Activated CD4-positive, CD25-positive, alpha-beta regulatory T cell treated with anti-CD3 and anti-CD28 coated beads, Interleukin-2, amount 50 U/mL, for 72 hours (primary cell): Measurements from ENCODE around the gene TMEM179B.
"Not testable (repeated sequence)": the region's sequence is repeated elsewhere in the genome, so short reads cannot be mapped to it uniquely, and the experiment has no call there.

Experiments
- DNase-seq: peaks from one replicate; pipeline ENCODE4 v3.0.0; 2021

The TMEM179B gene, protein sequence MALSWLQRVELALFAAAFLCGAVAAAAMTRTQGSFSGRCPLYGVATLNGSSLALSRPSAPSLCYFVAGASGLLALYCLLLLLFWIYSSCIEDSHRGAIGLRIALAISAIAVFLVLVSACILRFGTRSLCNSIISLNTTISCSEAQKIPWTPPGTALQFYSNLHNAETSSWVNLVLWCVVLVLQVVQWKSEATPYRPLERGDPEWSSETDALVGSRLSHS

DNA sequence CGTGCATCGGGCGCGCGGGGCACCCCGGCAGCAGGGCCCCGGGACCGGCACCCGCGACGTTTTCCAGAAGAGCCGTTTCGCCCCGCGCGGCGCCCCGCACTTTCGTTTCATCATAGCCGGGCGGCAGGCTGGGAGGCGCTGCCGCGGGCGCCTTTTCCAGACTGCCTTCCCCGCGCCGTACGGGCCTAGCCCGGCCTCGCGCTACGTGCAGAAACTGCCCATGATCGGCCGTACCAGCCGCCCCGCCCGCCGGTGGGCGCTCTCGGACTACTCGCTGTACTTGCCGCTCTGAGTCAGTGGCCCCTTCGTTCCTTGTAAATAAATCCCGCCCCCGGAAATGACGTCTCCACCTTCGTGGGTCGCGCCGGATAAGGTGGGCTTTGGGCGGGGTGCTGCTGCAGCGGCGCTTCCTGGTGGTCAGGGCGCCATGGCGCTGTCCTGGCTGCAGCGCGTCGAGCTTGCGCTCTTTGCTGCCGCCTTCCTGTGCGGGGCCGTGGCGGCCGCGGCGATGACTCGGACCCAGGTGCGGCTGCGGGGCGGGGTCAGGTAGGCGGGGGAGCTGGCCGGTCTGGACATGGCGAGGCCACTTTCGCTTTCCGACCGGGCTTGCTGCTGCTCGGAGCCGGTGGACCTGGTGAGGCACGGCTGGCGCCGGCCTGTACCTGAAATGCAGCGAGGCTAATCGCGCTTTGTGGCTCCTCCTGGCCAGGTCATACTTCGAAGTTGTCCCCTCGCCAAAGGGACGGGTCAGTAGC lies at the start of gene TMEM179B:
TMEM179B (plus strand) TSS at position 398 of the 755 bp plus-strand sequence; CDS start at position 428, 30 bp downstream.
- DNase-seq, result peak; percentile 95

DNA sequence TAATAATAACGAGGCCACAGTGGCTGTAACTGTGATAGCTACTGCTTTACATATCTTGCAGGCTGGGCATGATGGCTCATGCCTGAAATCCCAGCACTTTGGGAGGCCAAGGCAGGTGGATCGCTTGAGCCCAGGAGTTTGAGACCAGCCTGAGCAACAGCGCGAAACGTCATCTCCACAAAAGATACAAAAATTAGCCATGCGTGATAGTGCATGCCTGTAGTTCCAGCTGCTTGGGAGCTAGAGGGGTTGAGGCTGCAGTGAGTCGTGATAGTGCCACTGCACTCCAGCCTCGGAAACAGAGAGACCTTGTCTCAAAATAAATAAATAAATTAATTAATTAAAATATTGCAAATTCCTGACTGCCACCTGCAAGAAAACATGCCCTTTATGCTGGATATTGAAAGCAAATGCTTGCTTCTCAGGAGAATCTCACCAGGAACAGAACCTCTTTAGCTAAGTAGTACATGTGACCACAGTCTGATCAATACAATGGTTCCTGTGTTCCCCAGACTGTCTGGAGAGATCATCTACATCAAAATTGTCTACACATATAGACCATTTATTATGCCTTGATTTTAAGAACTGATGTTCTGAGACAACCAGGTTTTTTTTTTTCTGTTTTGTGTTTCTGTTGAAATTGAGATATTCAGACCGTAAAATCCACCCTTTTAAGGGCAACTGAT lies 39.6 kb upstream of the TMEM179B start:
- no peak for DNase-seq

DNA sequence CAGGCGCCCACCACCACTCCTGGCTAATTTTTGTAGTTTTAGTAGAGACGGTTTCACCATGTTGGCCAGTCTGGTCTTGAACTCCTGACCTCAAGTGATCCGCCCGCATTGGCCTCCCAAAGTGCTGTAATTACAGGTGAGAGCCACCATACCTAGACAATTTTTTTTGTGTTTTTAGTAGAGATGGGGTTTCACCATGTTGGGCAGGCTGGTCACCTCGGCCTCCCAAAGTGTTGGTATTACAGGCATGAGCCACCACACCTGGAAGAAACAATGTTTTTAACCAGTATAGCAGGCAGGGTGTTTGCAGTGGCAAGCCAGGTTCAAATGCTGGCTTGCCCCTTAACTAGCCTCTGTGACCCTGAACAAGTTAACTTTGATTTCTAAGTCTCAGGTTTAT lies 37.3 kb upstream of the TMEM179B start:
- not testable (repeated sequence) for DNase-seq

DNA sequence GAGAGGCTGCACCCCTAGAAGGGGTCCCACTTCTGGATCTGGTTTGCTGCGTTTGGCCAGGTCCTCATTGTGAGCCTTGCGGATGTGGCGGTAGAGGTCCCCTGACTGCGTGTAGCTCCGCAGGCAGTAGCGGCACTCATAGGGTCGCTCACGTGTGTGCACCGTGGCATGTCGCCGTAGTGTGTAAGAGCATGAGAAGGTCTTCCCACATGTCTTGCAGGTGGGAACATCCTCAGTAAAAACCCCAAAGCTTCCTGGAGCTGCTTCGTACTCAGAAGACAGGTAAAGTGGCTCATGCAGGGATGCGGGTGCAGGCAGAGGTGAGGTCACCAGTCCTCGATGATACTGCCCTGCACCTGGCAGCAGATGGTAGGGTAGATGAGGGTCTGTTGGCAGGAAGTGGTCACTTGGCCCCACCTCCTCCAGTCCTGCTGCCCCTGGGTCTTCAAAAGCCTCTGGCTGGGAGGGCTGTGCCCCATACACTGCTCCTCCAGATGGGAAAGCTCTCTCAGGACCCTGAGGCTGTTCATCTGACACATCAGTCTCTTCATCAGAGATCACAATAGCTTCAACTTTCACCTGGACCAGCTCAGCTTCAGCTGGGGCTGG lies 34.9 kb upstream of the TMEM179B start:
- DNase-seq, result no peak

DNA sequence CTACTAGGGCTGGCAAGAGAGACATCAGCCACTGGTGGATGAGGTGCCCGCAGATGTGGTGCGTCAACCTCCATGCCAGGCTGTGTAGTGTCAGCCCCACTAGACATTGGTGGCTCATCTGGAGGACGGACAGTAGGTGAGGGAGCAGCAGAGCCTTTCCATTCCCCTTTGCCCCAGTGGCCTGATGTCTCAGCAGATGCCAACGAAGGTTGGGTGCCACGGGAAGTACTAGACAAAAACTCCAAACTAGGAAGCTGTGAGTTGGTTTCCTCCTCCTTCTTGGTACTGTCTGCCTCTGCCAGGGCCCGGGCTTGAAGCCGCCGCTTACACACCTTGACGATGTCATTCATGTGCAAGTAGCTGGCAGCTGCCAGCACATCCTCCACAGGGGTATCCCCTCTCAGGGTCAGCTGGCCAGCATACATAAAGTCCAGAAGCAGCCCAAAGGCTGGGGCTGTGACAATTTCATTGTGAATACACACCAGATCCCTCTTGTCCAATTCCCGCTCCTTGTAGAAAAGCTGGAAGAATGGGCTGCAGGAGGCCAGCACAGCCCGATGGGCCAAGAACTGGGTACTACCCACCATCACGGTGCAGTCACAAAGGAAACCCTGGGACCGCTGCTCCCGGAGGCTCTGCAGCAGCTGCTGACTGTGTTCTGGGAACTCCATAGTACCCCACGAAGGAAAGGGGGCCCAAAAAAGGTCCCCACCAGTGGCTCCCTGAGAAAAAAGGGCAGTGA lies 34.0 kb upstream of the TMEM179B start:
- DNase-seq, result no peak

DNA sequence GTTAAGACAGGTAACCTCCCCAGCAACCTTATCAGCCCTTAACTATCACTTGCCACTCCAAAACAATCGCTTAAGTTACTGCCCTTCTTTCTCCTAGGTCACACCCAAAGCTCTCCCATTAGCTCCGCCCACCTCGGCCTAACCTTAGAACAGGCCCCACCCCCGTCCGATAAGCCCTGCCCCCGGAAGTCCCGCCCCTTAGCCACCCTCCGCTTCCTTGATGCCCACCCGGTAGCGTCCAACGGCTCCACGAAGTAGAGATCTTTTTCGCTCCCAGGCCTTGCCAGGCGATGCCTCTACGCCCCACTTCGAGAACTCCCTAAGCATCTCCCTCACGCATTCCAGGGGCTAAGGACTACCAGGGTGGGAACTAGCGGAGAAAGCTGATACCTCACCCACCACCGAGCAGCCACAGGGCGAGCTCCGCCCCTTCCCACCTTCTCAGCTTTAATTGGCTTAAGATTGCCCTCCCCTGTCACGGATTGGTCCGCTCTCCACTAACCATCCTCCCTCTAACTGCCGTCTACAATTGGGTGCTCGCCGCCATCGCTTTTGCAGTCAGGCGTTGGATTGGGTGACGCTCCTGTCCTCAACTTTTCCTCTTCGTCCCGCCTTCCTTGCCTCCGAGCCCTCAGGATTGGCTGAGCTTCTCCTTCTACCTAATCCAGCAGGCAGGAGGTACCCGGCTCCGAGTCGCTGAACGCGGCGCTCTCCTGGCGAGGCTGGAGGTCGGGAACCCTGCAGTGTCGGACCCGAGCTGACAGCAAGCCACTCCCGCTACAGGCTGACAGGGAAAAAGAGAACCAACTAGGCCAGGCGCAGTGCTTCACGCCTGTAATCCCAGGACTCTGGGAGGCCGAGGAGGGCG lies 33.2 kb upstream of the TMEM179B start, which contains the start of gene ZBTB3:
ZBTB3 (minus strand) TSS at position 425 of the 868 bp plus-strand sequence. CDS start 496 bp downstream, outside the sequence.
- peak; percentile 94 for DNase-seq

DNA sequence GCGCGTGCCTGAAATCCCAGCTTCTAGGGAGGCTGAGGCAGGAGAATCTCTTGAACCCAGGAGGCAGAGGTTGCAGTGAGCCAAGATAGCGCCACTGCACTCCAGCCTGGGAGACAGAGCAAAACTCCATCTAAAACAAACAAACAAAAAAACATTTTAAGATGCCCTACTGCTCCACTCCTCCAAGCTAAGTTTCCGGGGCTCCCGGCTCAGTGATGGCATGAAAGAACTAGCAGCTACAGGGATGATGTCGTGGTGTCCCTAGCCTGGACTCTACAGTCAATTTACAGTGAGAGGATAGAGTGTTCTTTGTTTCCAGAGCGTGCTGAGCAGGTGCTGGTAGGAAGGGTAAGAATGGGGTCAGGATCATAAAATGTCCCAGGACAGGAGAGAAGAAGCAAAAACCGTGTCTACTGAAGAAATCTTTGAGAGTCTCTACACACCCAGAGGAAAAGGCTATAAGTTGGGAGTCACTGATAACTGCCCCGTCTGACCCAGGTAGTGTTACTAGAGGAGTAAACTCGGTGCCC lies 32.1 kb upstream of the TMEM179B start:
- no peak for DNase-seq

DNA sequence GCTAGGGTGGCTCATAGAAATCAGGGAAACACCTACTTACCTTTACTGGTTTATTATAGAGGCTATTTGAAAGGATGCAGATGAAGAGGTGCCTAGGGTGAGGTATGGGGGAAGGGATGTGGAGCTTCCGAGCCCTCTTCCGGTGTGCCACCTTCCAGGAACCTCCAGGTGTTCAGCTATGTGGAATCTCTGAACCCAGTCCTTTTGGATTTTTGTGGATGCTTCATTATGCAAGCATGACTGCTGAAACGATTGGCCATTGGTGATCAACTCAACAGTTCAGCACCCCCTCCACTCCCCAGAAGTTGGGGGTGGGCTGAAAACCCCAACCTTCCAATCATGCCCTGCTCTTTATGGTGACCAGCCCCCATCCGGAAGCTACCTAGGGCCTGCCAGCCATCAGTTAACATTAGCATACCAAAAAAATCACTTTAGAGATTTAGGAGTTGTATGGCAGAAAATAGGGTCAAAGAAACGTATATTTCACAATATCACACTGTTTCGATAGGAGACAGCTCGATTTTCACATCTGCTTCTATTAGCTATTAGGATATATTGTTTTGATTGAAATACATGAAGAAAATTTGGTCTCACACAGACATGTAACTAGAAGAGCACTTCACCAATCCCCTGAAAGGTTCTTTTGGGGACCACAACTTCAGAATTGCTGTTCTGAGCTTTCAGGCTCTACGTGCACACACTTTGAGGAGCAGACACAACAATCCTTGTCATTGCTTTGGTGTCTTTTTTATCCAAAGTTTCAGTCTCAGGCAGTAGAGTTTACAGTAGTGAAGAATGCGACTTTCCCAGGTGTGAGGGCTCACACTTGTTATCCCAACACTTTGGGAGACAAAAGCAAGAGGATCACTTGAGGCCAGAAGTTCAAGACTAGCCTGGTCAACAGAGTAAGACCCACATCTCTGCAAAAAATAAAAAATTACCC lies 29.1 kb upstream of the TMEM179B start:
- DNase-seq, result no peak

DNA sequence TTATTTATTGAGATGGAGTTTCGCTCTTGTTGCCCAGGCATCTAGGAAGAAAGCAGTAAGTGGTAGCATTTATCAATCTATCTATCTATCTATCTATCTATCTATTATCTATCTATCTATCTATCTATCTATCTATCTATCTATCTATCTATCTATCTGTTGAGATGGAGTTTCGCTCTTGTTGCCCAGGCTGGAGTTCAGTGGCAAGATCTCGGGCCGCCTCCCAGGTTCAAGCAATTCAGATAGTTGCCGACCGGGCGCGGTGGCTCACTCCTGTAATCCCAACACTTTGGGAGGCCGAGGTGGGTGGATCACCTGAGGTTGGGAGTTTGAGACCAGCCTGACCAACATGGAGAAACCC lies 26.4 kb upstream of the TMEM179B start:
- not testable (repeated sequence) for DNase-seq

DNA sequence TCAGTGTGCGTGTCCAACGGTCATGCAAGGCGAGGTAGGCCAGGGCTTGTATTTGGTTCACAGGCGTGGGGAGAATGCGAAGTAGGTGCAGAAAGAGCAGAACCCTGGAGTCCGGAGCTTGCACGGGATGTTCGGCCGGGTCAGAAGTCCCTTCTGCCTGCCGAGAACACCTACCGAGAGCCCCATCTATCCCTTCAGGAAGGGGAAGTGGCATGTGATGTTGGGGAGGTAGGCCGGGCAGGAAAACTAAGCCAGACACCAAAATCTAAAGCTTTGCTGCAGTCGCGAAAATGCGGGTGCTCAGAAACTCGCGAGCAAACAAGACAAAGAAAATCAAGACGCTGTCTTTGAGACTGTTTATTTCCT lies 16.4 kb upstream of the TMEM179B start:
- DNase-seq, result peak; percentile 46

DNA sequence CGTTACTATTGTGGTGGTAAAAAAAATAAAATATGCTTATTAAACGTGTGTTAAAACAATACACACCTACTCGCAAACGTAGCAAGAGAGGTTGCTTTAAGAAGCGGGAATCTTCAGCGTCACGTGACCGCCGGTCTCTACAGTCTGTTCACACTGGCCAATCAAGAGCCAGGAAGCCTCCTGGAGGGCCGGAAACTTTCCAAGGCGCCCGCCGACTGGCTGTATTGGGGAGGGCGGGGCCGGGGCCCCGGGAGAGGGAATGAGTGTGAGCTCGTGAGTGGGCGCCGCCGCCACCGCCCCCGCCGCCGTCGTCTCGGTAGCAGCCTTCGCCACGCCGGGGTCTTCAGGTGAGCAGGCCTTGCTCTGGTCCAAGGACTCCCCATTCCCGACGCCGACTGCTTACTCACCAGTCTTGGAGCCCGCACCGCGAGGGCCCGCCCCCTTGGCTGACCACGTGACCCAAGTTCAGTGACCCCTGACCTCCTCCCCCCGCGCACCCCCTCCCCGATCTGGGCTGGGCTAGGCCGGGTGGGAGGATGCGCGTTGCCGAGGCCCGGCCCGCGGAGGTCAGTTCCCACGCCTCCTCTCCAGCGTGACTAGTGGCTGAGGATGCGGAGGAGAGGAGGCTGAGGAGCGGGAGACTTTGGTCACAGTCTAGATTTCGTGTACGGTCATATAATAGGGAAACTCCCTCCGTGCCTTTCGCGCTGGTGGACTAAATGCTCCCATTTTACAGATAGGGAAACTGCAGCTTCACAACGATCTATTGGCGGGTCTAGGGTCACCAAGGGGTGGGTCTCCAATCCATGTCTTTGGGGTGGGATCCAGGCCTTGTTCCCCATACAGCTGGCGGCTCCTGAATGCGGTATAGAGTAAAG lies 15.8 kb upstream of the TMEM179B start, which contains the start of gene TAF6L:
TAF6L (plus strand) TSS at position 253 of the 878 bp plus-strand sequence. CDS start 4,388 bp downstream, outside the sequence.
- DNase-seq, result peak; percentile 98

DNA sequence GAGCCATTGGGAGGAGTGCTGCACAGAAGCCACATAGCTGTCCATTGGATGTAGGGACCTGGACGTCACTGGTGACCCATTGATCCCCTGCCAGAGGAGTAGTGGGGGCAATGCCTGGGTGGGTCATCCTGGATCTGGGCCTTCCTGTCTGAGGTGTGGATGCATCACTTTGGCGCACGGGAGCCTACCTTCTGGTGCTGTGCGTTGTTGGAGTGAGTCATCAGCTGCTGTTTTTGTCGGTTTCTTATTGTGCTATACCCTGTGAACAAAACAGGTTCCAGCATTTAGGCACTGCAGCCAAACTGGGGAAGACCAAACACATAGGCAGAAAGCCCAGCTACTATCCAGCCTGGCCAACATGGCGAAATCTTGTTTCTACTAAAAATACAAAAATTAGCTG lies 12.8 kb upstream of the TMEM179B start:
- DNase-seq, result no peak

DNA sequence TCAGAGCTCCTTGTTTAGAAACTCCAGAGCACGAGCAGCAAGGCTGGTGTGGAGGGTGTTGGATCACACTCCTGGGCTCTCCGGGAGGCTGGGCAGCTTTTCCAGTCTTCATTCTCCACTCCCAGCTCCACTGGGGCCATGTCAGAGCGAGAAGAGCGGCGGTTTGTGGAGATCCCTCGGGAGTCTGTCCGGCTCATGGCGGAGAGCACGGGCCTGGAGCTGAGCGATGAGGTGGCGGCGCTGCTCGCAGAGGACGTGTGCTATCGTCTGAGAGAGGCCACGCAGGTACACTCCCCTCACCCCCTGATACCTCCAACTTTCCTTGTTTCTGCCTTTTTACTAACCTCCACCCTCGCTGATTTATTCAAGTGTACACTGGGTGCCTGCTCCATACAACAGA lies 11.6 kb upstream of the TMEM179B start:
- DNase-seq, result no peak

DNA sequence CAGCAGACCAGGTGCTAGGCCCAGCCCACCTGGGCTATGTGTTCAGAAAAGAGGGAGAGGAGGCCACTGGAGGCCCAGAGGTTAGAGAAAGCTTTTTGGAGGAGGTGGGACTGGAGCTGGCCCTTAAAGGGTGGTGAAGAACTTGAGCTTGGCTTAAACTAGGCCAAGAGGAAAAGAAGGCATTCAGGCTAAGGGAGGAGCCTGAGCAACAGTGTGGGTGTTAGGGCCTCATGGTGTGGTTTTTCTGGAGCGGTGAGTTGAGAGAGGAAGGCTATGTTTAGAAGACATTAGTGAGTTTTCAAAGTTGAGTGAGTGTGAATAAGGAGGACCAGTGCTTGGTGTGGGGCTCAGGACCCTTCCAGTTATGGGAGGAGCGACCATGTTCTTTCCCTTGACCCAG lies 9.8 kb upstream of the TMEM179B start:
- no peak for DNase-seq

DNA sequence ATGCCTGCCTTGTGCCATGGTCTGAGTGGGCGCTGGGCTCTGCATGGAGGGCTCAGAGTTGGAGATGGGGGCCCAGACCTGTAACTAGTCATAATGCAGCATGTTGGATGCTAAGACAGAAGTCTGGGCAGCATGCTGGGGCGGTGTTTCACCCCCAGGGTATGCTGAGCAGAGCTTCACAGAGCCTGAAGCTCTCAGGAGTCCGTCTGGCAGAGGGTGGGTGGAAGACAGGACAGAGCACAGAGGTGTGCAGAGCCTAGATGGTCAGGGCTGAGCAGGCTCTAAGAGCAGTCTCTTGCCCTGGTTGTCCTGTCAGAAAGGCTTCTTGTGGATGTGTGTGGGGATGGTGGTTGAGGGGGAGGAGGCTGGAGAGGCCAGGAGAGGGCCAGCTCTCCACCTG lies 8.8 kb upstream of the TMEM179B start:
- no peak for DNase-seq

DNA sequence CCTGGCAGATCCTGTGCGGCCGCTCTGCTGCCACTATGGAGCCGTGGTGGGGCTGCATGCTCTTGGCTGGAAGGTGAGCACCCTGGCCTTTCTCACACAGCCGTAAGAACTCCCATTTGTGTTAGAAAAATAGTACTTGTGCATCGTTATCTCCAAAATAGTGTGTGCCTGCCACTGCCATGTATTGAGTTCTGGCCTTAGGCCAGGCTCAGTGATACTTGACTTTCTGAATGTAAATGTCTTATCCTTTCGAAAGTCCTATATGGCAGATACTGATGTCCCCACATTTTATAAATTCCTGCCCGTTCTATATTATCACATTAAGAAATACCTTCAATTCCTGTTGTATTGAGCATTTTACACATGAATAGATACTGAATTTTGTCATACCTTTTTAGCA lies 4.4 kb upstream of the TMEM179B start:
- DNase-seq, result no peak

DNA sequence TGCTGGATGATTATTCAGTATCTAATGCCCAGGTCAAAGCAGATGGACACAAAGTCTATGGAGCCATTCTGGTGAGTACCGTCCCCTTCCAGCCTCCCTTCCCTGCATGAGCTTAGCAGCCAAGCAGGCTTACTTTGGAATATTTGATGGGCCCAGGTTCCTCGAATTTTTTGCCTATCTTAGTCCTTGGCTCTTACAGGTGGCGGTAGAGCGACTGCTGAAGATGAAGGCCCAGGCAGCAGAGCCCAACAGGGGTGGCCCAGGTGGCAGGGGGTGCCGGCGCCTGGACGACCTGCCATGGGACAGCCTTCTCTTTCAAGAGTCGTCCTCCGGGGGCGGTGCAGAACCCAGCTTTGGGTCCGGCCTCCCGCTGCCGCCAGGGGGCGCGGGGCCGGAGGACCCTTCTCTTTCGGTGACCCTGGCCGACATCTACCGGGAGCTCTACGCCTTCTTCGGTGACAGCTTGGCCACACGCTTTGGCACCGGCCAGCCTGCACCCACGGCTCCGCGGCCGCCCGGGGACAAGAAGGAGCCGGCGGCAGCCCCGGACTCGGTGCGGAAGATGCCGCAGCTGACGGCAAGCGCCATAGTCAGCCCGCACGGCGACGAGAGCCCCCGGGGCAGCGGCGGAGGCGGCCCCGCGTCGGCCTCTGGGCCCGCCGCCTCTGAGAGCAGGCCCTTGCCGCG lies 741 bp upstream of the TMEM179B start:
- peak; percentile 88 for DNase-seq

DNA sequence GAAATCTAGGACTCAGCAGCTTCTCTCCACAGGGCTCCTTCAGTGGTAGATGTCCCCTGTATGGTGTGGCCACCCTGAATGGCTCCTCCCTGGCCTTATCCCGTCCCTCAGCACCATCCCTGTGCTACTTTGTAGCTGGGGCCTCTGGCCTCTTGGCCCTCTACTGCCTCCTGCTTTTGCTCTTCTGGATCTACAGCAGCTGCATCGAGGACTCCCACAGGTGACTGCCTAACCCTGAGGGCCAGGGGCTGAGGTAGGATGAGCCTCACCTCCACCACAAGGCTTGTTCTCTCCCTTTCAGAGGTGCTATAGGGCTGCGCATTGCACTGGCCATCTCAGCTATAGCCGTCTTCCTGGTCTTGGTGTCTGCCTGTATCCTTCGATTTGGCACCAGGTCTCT lies 1.8 kb downstream of the TMEM179B start:
- DNase-seq, result no peak

DNA sequence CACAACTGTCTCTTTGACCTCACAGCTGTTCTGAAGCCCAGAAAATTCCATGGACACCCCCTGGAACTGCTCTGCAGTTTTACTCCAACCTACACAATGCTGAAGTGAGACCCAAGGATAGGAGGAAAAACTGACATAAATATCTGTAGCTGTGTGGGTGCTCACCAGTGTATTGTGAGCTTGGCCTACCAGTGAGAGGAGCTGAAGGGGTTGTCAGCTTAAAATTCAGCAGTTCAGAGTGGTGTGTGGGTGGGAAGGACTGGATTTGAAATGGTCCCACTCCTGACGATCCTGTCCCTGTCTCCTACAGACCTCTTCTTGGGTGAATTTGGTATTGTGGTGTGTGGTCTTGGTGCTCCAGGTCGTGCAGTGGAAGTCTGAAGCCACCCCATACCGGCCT lies 2.4 kb downstream of the TMEM179B start:
- DNase-seq, result no peak
